ENCODE data around the gene DNAJC3.
"Not testable (repeated sequence)": the region's sequence is repeated elsewhere in the genome, so short reads cannot be mapped to it uniquely, and the experiment has no call there.

DNAJC3 gene

GRCh38 chr13:95763601-95764000 is 86.7 kb downstream of the DNAJC3 start:
- no peak overlapping the region for H3K4me2 ChIP-seq

DNA sequence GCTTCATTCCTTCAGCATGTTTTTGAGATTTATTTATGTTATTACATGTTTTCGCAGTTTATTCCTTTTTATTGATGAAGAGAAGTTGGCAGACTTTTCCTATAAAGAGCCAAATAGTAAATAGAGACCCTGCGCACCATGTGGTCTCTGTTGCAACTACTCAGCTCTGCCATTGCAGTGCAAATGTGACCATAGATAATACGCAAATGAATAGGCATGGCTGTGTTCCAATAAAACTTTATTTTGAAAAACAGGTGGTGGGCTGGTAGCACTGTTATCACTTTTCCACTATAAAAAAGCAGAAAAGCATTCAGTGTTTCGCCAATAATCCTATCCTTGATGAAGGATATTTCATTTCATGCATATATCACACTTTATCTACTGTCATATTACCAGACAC is 95.0 kb downstream of the DNAJC3 start:
- H3K4me3 ChIP-seq: no peak overlapping the region
- H3K4me1 ChIP-seq: no peaks in the 10 kb centered on the region
- H3K36me3 ChIP-seq: peaks cover 49% of the 10 kb centered on the region
- TF ChIP-seq Cebpa-rat (IDR thresholded peaks at IDR 0.05): no peak
- no peak overlapping the region for H3K4me2 ChIP-seq
- H4K20me1 ChIP-seq: no peaks in the 10 kb centered on the region
- no peaks in the 10 kb centered on the region for H3K9me3 ChIP-seq
- H3K27ac ChIP-seq: no peak overlapping the region
- H3K9ac ChIP-seq: no peak overlapping the region
- H3K27me3 ChIP-seq: no peaks in the 10 kb centered on the region

More at GRCh38 chr13:95763601-95764000, 86.7 kb downstream of the DNAJC3 start:
- H3K36me3 ChIP-seq: peaks cover 69% of the 10 kb centered on the region
- no peaks in the 10 kb centered on the region for H3K4me1 ChIP-seq
- no peak overlapping the region for H3K4me3 ChIP-seq
- no peak overlapping the region for H3K9ac ChIP-seq
- no peaks in the 10 kb centered on the region for H3K27me3 ChIP-seq
- no peak overlapping the region for H3K27ac ChIP-seq
- H4K20me1 ChIP-seq: no peaks in the 10 kb centered on the region
- no peak for TF ChIP-seq Cebpa-rat (IDR thresholded peaks at IDR 0.05)
- H3K9me3 ChIP-seq: no peaks in the 10 kb centered on the region

DNA sequence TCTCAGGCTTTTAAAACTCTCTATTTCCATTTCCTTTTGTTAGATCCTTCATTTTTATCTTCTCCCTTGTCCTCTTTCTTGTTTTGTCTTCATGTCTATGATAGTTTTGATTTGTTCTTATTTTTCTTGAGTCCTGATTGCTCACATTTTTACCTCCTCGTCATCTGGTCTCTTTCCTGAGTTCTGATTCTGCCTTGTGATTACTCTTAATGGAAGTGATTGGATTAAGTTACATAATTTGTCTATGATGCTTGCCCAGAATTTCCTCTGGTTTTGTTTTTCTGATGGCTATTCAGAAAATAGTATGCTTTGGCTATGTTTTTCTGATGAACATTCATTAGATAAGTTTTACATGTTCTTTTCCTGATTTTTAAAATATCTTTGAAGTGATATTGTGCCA is 102.6 kb downstream of the DNAJC3 start:
- Histone ChIP-seq H3K27me3 (no peaks in the 10 kb centered on the region), H3K4me1 (no peaks in the 10 kb centered on the region), H3K9me3 (peaks cover 10% of the 10 kb centered on the region; the same call in 1 of the 2 replicates), H3K36me3 (peaks cover 54% of the 10 kb centered on the region), H4K20me1 (no peaks in the 10 kb centered on the region), H3K9ac (no peak overlapping the region), H3K4me2 (no peak overlapping the region), H3K4me3 (no peak overlapping the region), H3K27ac (no peak overlapping the region)
- TF ChIP-seq Cebpa-rat (IDR thresholded peaks at IDR 0.05): no peak

DNA sequence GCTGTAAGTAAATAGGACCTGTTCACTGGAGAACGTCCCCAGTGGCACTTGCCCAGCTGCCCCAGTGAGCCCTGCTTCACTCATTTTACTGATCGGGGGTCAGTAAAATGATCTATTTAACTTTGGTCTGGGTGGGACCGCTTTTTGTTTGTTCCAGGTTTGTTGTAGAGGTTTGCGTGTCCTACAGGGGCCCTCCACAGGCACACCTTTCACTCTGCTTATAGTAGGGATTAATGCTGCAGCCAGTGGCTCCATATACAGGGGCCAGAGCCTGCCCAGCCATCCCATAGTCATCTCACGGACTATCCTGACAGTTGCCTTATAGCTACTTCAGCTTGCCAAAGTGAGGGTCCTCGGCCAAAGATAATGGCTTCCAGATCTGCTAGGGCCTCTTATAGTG is 104.1 kb downstream of the DNAJC3 start:
- Histone ChIP-seq H3K4me3 (no peak overlapping the region), H3K4me1 (no peaks in the 10 kb centered on the region), H3K27me3 (no peaks in the 10 kb centered on the region), H3K27ac (no peak overlapping the region), H3K36me3 (peaks cover 60% of the 10 kb centered on the region), H4K20me1 (no peaks in the 10 kb centered on the region), H3K9ac (no peak overlapping the region), H3K9me3 (peaks cover 10% of the 10 kb centered on the region; the same call in 1 of the 2 replicates), H3K4me2 (no peak overlapping the region)
- no peak for TF ChIP-seq Cebpa-rat (IDR thresholded peaks at IDR 0.05)

GRCh38 chr13:95781940-95782339 is 105.0 kb downstream of the DNAJC3 start:
- peaks cover 10% of the 10 kb centered on the region; the same call in 1 of the 2 replicates for H3K9me3 ChIP-seq
- H3K9ac ChIP-seq, H3K4me1 ChIP-seq: not testable (repeated sequence)

DNA sequence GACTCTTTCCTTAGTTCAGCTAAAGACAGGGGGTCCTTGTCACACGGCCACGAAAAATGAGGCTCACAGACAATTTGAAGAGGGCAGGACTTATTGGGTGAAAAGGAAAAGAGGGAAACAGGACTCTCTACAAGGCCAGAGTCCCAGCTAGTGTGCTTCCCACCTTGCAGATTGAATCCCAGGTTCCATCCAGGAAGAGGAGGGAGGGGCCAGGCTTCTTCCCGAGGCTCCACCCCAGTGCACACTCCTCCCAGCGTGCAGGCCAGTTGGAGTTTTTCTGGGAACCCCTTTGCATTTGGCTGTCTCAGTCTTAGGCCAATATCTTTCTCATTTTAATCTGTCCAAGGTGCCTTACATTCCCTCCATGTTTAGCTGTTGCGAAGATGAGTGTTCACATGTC is 106.8 kb downstream of the DNAJC3 start:
- Histone ChIP-seq H4K20me1 (no peaks in the 10 kb centered on the region), H3K4me3 (no peak overlapping the region), H3K9ac (no peak overlapping the region), H3K4me1 (no peaks in the 10 kb centered on the region), H3K36me3 (peaks cover 67% of the 10 kb centered on the region), H3K9me3 (peaks cover 13% of the 10 kb centered on the region; the same call in 1 of the 2 replicates), H3K27me3 (no peaks in the 10 kb centered on the region), H3K27ac (no peak overlapping the region), H3K4me2 (no peak overlapping the region)
- TF ChIP-seq Cebpa-rat (IDR thresholded peaks at IDR 0.05): no peak

More at GRCh38 chr13:95781940-95782339, 105.0 kb downstream of the DNAJC3 start:
- not testable (repeated sequence) for H4K20me1 ChIP-seq, H3K27ac ChIP-seq, H3K4me3 ChIP-seq, H3K27me3 ChIP-seq, H3K4me2 ChIP-seq
- peaks cover 59% of the 10 kb centered on the region for H3K36me3 ChIP-seq

GRCh38 chr13:95784161-95784899 is 107.4 kb downstream of the DNAJC3 start:
- H4K20me1 ChIP-seq: no peaks in the 10 kb centered on the region
- no peak overlapping the region for H3K4me3 ChIP-seq
- H3K9ac ChIP-seq: no peak overlapping the region
- H3K9me3 ChIP-seq: peaks cover 19% of the 10 kb centered on the region; the same call in 1 of the 2 replicates
- H3K4me2 ChIP-seq: no peak overlapping the region
- peaks cover 73% of the 10 kb centered on the region for H3K36me3 ChIP-seq
- no peaks in the 10 kb centered on the region for H3K27me3 ChIP-seq
- H3K27ac ChIP-seq: no peak overlapping the region
- TF ChIP-seq Cebpa-rat (IDR thresholded peaks at IDR 0.05): no peak
- H3K4me1 ChIP-seq: no peaks in the 10 kb centered on the region

- Histone ChIP-seq H3K9me3 (peaks cover 20% of the 10 kb centered on the region; the same call in 1 of the 2 replicates), H3K4me2 (no peak overlapping the region), H3K27ac (no peak overlapping the region), H3K4me1 (no peaks in the 10 kb centered on the region), H3K36me3 (peaks cover 75% of the 10 kb centered on the region), H3K27me3 (no peaks in the 10 kb centered on the region), H3K9ac (no peak overlapping the region), H3K4me3 (no peak overlapping the region), H4K20me1 (no peaks in the 10 kb centered on the region)
- TF ChIP-seq Cebpa-rat (IDR thresholded peaks at IDR 0.05): no peak
These were observed 108.0 kb downstream of the DNAJC3 start for GRCh38 chr13:95784900-95785290.

- Histone ChIP-seq H3K27ac (no peak overlapping the region), H3K9me3 (peaks cover 10% of the 10 kb centered on the region; the same call in 1 of the 2 replicates), H3K9ac (no peak overlapping the region), H3K4me1 (no peaks in the 10 kb centered on the region), H3K4me3 (no peak overlapping the region), H3K4me2 (no peak overlapping the region), H3K36me3 (peaks cover 81% of the 10 kb centered on the region), H4K20me1 (no peaks in the 10 kb centered on the region), H3K27me3 (no peaks in the 10 kb centered on the region)
- no peak for TF ChIP-seq Cebpa-rat (IDR thresholded peaks at IDR 0.05)
These were observed 110.6 kb downstream of the DNAJC3 start for GRCh38 chr13:95787356-95788099.

GRCh38 chr13:95788100-95788463 is 111.1 kb downstream of the DNAJC3 start:
- no peaks in the 10 kb centered on the region for H4K20me1 ChIP-seq
- H3K27ac ChIP-seq: no peak overlapping the region
- TF ChIP-seq Cebpa-rat (IDR thresholded peaks at IDR 0.05): no peak
- no peak overlapping the region for H3K4me3 ChIP-seq
- H3K36me3 ChIP-seq: peaks cover 86% of the 10 kb centered on the region
- H3K9ac ChIP-seq: no peak overlapping the region
- H3K9me3 ChIP-seq: peaks cover 10% of the 10 kb centered on the region; the same call in 1 of the 2 replicates
- H3K27me3 ChIP-seq: no peaks in the 10 kb centered on the region
- no peaks in the 10 kb centered on the region for H3K4me1 ChIP-seq
- no peak overlapping the region for H3K4me2 ChIP-seq

DNA sequence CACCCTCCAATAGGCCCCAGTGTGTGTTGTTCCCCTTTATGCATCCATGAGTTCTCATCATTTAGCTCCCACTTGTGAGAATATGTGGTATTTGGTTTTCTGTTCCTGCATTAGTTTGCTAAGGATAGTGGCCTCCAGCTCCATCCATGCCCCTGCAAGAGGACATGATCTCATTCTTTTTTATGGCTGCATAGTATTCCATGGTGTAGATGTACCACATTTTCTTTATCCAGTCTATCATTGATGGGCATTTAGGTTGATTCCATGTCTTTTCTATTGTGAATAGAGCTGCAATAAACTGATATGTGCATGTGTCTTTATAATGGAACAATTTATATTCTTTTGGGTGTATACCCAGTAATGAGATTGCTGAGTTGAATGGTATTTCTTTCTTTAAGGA is 112.4 kb downstream of the DNAJC3 start:
- not testable (repeated sequence) for H3K4me3 ChIP-seq, H3K27me3 ChIP-seq, H3K27ac ChIP-seq, H3K9me3 ChIP-seq, H3K9ac ChIP-seq, H3K4me2 ChIP-seq, H4K20me1 ChIP-seq, H3K4me1 ChIP-seq
- H3K36me3 ChIP-seq: peaks cover 85% of the 10 kb centered on the region
